ENCODE measurements around the gene PIM3.
A peak's percentile ranks its signal among the peaks of the same experiment; 100 is the strongest.

Gene PIM3

DNA sequence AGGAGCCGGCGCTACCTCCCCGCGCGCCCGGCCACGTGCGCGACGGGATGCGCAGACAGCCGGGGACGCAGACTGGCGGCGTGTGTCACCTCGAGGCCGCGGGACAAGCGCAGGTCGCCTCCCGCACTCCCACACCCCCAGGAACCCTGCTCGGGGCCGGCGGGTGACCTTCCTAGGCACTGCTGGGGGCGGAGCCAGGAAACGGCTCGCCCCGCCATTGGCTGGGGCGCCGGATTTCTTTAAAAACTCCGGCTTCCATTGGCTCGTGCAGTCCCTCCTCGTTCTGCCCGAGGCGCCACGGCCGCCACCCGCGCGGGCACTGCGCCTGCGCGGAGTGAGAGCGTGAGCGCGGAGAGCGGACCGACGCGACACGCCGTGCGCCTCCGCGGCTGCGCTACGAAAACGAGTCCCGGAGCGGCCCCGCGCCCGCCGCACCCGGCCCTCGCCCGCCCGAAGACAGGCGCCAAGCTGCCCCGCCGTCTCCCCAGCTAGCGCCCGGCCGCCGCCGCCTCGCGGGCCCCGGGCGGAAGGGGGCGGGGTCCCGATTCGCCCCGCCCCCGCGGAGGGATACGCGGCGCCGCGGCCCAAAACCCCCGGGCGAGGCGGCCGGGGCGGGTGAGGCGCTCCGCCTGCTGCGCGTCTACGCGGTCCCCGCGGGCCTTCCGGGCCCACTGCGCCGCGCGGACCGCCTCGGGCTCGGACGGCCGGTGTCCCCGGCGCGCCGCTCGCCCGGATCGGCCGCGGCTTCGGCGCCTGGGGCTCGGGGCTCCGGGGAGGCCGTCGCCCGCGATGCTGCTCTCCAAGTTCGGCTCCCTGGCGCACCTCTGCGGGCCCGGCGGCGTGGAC lies at the start of gene PIM3:
Gene PIM3 (plus strand): TSS at position 614 of the 846 bp plus-strand sequence. CDS start 176 bp downstream, at position 790.
- peak; percentile 76 for DNase-seq

DNA sequence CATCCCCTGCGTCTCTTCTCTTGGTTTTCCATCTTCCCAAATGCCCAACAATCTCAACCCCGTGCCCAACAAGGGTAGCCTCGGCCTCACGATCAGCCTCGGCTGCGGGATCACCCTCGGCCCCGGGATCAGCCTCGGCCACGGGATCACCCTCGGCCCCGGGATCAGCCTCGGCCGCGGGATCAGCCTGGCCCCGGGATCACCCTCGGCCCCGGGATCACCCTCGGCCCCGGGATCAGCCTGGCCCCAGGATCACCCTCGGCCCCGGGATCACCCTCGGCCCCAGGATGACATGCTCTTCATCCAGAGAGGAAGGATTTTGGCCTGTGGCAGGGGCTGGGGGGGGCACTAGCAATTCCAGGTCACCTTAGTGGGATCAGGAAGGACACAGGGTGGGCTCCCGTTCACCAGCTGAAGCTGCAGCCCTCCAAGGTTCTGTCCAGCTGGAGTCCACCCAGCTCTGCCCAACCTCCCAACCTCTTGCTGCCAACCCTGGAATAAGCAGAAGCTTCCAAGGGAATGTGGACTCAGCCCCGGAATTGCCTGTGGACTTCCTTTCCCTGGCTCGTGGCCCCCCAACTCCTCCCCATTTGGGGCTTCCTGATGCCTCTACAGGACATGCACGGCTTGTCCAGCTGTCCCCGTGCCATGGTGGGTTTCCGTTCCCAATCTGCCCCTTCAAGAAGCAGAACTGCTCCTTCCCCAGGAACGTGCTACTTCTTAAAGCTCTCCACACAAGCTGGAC lies 48.5 kb upstream of the PIM3 start:
- no peak for DNase-seq

DNA sequence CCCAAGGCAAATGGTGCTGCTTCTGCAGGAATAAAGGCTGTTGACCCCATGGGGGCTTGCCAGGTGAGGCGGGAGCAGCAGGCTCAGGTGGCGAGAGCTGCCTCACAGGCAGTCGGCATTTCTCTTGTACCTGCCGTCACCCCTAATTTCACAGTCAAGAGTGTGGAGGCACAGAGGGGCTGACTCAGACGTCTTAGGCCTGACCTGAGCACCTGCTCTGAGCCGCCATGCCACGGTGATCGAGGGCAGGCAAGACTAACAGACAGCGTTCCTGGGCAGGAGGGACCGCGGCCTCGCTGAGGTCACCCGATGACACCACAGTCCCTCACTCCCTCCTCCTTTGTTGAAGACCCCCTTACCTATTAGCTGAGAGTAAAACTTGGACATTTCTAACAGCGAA lies 47.5 kb upstream of the PIM3 start:
- no peak for DNase-seq

DNA sequence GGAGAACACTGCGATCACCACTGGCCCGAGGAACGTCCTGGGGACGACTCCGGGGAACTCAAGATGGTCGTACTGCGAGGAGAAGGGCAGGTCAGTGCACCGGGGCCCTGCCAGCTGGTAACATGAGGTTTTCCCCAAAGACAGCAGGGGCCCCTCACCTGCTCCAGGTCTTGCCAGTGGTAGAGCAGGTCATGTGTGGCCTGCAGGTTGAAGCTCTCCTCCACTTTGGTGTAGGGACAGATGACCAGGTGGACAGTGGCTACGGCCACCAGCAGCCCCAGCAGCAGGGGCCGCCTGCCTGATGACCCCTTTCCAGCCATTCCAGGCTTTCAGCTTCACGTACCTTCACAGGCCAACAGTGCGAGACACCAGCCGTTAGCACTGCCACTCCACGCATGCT lies 47.1 kb upstream of the PIM3 start:
- no peak for DNase-seq

DNA sequence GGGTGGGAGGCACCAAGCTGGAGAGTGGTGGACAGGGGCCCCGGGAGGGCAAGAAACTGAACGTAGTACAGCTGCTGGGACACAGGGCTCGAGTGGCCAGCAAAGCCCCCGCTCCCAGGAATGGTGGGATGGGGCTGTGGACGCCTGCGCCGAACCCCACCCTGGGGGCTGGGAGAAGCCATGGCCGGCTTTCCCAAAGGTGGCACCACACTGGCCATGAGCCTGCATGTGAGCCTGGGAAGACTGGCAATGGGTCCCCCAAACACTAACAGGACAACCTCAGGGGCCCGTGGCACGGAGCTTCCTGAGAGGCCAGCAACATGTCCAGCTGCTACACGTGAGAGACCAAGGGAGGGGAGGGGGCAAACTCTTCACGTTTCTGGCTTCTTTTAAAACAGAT lies 46.3 kb upstream of the PIM3 start:
- DNase-seq = no peak

DNA sequence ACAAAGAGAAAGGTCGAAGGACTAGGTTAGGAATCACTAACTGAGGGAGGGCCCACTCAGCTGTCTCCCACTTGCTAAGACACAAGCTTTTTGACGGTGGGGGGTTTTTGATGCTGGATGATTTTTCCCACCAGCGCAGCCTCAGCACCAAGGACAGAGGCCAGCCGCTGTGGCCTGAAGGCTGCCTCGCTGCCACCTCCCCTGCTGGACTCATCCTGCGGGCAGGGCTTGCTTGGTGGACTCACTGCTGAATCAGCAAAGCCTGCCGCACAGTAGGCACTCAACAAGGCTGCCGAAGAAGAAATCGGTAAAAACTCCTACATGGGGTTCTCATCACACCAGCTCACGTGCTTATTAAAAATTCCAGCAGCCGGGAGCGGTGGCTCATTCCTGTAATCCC lies 45.0 kb upstream of the PIM3 start:
- DNase-seq = no peak

DNA sequence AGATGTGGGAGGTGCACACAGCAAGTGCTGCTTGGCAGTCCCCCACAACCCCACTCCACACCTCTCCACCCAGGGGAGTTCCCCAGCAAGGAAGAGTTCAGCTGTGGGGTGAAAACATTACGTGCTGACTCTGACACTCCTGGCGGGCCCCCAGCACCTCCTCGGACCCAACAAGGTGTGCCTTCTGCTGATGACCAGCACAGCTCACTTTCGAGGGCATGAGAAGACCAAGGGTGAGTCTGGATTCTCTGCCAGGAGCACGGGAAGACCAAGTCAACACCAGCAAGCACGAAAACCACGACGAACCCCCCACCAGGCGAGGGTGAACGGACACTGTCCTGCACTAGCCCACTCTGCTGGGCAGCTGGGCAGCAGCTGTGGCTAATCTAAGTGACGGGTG lies 43.7 kb upstream of the PIM3 start:
- no peak for DNase-seq

DNA sequence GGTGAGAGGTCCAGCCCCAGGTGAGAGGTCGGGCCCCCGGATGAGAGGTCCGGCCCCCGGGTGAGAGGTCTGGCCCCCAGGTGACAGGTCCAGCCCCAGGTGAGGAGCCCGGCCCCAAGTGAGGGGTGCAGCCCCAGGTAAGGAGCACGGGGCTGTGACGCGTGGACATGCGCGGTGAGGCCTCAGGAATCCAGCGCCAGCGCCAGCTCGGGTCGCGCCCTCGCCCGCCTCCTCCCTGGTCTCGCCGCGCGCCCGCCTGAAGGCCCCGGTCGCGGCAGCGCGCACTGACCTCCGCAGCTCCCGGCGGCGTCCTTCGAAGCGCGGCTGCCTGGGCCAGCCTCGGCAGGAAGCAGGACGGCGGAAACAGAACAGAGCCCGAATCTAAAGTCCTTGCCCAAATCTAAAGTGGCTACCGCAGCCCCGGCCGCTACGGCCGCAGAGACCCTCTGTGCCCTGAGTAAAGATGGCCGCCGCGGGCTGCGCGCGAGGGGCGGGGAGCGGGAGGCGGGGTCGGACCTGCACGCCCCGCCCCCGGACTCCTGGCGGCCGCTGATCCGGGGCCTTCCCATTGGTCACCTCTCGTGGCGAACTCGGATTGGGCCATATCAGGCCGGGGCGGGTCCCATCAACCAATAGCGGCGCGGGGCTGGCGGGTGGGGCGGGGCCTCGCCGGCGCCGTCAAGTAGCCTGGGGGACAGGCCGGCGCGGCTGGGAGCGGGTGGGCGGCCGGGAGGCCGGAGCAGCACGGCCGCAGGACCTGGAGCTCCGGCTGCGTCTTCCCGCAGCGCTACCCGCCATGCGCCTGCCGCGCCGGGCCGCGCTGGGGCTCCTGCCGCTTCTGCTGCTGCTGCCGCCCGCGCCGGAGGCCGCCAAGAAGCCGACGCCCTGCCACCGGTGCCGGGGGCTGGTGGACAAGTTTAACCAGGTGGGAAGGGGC lies 42.3 kb upstream of the PIM3 start, which contains the start of the genes ALG12 and CRELD2:
Gene ALG12 (minus strand): TSS at position 465 of the 937 bp plus-strand sequence. CDS start 4,673 bp downstream, outside the sequence.
Gene CRELD2 (plus strand): TSS at position 661 of the 937 bp plus-strand sequence. CDS start 136 bp downstream, at position 797.
- peak; percentile 69 for DNase-seq

DNA sequence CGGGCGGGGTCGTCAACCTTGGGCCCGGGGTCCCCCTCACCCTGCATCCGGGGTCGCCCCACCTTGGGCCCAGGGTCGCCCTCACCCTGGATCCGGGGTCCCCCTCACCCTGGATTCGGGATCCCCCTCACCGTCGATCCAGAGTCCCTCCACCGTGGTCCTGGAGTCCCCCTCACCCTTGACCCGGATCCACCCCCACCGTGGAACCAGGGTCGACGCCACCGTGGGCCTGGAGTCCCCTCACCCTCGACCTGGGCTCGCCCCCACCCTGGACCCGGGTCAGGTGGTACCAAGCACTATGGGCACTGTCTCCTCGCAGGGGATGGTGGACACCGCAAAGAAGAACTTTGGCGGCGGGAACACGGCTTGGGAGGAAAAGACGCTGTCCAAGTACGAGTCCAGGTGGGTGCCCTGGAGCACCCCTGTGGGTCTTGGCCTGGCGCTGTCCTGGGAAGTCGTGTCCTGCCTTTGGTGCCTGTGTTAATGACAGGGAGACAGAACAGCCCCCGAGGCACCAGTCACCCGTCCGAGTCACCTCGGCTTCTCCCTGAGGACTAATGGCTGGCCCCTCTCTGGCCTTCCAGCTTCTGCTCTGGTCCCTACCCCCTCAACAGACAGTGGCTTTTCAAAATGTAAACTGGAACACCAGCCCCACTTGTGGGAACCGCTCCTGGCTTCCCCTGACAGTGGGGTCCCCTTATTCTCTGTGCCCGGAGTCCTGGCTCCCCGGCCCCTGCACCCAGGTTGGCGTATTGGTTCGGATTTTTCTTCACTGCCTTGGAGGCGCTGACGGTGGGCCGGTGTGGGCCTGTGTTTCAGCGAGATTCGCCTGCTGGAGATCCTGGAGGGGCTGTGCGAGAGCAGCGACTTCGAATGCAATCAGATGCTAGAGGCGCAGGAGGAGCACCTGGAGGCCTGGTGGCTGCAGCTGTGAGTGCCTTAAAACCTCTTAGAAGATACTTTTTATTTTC lies 41.4 kb upstream of the PIM3 start:
- no peak for DNase-seq

DNA sequence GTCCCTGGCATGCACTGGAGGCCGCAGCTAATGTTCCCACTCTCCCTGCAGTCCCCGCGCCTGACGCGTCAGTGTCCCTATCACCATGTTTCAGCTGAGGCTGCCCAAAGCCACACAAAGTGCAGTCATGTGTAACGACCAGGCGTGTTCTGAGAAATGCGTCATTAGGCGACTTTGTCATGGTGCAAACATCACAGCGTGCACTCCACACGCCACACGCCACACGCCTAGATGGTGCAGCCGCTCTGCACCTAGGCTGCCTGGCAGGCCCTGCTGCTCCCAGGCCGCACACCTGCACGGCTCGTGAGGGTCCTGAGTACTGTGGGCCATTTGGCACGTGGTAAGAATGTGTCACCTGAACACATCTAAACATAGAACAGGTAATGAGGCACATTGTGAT lies 39.7 kb upstream of the PIM3 start:
- DNase-seq = no peak

DNA sequence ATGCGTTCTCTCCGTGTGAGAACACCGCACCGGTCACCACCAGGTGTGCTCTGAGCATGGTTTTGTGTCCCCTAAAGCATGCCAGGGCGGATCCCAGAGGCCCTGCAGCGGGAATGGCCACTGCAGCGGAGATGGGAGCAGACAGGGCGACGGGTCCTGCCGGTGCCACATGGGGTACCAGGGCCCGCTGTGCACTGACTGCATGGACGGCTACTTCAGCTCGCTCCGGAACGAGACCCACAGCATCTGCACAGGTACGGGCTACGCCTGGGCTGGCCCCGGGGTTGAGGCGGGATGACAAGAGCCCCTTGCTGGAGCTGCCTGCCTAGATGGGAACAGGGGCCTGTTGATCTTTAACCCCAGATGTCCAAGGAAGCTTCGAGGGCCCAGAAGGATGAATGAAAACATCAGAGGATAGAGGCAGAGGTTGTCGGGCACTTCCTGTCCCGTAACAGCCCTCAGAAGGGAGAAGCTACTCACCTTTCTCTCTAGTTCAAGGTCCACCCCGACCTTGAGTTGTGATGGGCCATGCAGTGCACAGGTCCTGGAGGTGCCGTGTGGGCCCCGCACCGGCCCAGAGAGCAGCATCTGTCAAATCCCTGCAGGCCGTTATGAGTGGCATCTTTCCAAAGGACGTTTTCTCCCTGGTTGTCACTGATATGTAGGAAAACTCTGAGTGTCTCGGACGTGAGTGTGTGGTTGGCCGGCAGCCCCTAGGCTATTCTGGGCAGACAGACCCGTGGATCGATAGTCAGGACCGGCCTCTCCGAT lies 38.9 kb upstream of the PIM3 start:
- no peak for DNase-seq

DNA sequence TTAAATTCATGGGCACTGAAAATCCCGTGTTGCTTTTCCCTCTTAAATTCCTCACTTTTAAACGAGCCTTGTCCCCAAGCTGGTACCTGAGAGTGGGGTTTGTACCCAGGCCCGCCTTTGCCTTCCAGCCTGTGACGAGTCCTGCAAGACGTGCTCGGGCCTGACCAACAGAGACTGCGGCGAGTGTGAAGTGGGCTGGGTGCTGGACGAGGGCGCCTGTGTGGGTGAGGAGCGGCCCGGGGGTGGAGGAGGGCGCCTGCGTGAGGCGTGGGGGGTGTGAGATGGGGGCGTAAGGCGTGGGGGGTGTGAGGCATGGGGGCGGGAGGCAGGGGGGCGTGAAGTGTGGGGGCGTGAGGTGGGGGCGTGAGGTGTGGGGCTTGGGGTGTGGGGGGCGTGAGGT lies 38.1 kb upstream of the PIM3 start:
- no peak for DNase-seq

DNA sequence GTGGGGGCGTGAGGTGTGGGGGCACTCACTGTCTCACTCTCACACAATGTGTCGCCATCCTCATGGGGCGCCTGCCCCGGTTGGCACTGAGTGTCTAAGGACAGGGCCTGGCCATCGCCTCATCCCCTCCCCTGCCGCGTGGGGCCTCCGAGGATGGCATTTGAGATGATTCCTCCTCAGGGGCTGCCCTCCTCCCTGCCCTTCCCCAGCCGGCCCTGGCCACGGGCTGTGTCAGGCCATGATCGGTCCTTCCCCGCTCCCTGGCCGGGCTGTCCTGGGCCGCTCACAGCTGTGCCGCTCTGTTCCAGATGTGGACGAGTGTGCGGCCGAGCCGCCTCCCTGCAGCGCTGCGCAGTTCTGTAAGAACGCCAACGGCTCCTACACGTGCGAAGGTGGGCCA lies 37.6 kb upstream of the PIM3 start:
- no peak for DNase-seq

DNA sequence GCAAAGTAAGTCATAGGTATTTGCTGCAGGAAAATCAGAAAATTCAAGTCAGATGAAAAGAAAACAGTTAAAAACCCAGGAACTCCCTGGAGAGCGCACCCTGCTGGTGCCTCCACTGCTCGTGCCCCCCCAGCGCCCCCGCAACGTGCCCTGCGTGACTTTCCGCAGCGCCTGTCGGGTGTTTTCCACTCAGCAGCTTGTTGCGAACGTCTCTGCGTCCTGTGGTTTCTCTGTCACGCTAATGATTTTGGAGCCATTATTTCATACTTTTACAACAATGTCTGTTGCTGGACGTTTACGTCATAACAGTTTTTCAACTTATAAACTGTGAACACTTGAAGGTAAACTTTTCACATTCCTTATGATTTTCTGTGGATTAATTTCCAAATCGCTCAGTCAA lies 37.1 kb upstream of the PIM3 start:
- DNase-seq = no peak

DNA sequence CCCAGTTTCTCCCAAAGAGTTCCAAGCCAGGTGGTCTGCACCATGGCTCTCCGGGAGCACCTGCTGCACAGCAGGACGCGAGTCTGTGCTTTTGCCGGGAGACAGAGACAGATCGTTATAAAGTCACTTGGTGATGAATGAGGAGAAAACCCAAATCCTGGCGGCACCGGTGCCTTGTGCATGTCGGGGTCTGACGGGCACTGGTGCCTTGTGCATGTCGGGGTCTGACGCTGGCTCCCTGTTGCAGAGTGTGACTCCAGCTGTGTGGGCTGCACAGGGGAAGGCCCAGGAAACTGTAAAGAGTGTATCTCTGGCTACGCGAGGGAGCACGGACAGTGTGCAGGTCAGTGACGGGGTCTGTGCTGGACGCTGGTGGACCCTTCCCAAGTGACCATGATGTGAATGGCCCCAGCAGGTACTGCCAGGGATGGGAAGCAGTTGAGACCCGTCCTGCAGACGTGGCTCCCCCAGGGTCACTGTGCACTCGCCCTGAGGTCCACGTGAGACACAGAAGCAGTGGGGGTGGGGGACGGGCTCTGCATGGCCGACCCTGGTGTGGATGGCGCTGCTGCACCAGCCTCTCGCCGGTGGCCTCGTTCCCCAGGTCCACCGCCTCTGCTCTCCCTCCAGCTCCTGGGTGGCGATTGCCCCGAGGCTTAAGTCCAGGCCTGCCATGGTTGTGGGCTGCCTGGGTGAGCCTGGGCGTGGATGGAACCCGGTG lies 36.3 kb upstream of the PIM3 start:
- no peak for DNase-seq

DNA sequence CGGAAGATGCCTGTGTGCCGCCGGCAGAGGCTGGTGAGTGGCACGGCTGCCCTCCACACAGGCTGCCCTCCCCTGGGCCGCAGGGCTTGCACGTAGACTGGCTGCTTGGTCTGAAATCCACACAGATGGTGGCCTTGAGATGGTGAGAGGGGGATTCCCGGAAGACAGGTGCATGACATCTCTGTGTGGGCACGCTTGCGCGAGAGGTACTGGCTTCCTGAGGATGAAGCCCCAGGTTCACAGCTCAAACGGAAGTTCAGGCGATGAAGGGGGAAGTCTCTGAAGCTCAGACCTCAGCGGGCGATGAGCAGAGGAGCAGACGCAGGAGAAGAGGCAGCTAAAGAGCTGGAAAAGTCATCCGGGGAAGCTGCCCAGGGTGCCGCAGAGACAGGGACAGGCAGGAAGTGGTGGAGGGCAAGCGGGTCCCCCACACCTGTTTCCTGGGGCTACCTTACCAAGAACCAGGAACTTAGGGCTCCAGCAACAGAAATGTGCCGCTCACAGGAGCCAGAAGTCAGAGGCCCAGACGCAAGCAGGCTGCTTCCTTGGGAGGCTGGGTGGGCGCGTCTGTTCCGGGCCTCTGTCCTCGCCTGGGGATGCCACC lies 34.9 kb upstream of the PIM3 start:
- no peak for DNase-seq

DNA sequence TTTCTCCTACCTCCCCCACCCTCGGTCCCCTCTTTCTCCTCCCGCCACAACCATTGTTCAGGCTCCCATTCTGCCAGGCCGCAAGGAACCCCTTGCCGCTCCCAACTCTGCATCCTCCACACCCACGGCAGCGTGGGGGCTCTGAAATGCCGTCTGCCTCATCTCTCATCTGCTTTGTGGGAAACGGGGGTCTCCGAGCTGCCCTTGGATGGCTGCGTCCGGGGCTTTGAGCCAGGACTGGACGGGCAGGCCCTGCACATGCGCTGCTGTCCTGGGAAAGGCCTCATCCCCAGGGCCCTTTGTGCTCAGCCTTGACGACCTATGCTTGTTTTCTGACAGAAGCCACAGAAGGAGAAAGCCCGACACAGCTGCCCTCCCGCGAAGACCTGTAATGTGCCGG lies 33.7 kb upstream of the PIM3 start:
- no peak for DNase-seq

DNA sequence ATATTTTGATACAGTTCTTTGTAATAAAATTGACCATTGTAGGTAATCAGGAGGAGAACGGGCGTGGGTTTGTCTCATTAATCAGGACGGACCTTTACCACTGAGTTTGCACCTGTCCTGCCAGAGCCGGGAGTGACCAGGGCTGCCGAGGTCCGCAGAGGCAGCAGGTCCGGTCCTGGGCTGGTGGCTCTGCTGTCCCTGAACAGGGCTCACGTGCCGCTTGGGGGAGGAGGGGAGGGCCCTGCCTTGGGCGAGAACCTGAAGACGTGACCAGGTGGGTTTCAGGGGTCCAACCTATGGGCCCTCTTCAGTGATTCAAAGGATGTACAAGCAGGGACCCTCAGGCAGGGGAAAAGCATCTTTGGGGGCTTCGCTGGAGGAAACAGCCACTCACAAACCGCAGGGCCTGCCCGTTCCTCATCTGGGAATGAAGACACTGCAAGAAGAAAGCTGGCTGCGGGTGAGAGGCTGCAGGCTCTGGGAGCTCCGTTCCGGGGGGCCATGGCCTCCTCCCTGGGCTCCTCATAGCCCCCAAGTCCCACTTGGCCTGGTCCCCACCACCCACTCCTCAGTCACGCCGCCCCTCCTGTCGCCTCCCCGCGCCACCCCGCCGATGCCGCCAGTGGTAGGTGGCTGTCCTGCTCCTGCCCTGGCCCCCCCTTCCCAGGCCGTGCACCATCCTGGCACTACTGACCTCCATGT lies 32.9 kb upstream of the PIM3 start:
- DNase-seq = no peak

DNA sequence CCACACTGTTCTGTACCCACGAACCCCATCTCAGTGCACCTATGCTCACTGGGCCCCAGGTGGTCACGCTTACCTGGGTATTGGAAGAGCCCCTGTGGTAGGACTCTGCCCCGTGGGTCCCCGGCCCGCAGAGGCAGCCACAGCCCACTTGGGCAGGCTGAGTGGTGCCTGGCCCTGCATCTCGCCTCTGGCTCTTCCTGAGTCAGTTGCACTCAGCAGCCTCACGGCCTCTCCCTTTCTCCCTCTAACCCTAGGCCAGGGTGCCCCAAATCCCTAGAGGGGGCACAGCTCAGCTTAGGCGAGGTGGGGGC lies 32.4 kb upstream of the PIM3 start:
- no peak for DNase-seq
